DMS153 treated with DMSO at 0.1 percent for 48 hours (cell line): ENCODE measurements around the gene FKBP11.

Experiments used
- DNase-seq: peaks from one replicate; lab custom pipeline; 2025; ENCODE audit not compliant: unreplicated experiment; lab: John Stamatoyannopoulos, UW

Gene FKBP11

DNA sequence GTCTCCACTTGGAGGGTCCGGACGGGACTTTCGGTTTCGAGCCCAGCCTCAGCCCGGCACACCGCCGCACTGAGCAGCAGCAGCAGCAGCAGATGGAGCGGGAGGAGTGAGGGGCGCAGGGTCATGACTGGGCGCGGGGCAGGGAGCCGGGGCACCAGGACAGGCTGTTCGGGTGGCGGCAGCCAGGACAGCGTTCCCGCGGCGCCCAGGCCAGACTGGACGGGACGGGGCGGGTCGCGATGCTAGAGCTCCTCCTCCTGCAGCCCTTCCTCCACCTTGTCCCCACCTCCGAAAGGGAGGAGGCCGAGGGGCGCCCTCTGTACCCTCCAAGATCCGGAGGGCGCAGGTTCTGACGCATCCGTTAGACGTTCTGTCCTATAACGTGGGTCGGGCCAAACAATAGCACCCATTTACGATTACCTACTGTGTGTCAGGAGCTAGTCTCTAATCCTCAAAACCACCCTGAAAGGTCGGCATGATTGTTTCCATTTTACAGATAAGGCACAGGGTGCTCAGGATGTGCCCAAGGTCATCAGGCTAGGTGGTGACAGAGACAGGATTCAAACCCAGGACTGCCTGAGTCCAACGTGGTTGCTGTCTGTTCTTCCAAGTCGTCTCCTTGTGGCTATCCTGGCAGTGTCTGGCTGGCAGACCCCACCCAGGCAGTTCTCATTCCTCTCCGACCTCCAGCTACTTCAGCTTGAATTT lies at the start of gene FKBP11:
Gene FKBP11 (minus strand): TSS at position 189 of the 708 bp plus-strand sequence. CDS start 64 bp downstream, at position 125.
- DNase-seq: no peak

DNA sequence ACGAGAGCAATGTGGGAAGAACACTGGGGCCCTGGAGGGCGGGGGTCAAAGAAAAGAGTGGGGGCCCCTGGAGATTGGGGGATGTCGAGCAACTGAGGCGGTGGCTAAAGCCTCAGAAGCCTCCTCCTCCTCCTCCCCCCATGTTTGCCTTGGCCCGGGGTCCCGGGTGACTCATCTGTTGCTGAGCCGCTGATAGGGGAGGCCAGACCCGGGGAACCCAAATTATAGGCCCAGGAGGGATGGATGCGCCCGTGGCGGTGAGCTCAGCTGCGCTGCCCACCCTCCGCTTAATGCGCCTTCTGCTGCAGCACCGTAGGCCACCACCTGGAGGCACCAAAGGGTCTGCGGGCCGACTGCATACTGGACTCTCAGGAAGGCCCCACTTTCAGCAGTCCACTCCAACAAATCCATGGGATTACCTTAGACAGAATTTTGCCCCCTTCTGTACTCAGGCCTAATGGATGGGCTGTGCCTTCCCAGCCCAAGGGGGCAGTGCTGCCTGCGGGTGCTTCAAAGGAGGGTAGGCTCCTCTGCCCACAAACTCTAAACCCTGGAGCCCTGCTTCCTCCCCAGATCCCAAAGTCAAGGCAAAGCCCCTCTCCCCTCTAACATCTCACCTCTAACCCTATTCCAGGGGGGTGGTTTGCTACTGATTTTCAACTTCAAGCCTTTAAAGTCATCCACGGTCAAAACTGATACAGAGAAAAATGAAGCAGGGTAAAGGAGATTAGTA lies 48.8 kb upstream of the FKBP11 start:
- no peak for DNase-seq

DNA sequence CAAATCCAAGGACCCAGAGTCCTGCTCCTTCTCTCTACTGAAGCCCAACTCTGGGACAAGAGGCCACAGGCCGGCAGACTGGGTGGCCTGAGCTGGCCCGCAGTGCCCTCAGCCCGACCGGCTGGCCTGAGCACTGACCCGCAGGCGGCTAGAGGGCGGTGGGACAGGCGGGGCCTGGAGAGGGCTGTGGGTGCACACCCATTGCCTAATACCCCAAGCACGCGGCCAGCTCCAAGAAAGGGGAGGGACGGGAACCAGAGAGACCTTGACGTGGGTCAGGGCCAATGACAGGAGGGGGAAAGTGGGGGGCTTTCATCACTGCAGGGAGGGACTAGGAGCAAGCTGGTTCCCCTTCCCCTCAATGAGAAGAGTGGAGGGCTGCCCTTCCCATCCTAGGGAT lies 48.2 kb upstream of the FKBP11 start:
- no peak for DNase-seq

DNA sequence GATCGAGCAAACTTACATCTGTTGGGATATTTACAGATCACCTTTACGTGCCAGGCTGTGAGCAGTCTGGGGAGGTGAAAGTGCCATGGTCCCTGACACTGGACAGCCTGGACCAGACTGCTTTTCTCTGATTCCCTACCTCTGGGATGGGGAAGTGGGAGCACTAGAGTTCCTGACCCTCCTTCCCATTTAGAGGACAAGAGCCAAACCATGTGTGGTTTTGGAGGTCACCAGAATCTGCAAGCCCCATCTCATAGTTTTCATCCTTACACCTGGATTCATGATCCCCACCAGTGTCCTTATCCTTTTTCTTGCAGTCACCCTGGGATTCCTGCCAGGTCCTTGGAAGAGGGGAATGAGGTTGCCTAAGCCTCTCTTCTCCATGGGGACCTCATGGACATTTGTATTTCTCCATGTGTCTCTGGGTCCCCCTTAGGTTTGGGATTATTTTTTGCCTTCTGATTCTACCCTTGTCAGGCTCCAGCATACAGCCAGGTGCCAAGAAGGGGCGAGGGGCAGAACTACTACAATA lies 47.7 kb upstream of the FKBP11 start:
- DNase-seq: no peak

DNA sequence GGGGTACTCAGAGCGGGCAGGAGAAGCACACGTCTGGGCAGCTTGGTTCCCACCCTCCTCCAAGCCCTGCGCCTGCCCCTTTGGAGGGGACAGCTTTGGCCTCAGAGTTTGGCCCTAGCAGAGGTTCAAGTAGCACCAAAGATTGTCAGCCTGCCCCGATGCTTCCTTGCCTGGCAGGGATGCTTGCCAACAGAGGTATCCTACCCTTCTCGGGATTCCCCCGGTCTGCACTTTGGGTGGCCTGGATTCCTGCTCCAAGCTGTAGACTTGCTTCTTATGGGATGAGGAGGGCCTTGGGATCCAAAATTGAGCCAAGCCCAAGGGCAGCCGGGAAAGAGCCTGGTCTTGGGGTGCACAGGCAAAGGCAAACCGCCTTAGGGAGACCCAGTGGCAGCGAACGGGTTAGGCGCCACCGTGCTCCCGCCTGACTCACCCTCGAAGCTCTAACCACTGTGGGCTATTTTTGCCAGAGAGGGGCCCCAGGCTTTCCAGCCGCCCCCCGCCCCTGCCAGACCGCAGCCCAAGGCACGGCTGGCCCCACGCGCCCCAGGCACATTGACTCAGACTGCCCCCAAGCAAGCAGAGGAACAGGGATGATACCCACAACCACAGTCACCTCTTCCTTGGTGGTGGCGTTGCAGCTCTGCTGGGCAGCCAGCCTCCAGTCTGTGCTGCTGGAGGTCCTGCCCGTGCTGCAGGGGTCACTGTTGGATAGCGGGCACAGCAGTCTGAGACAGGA lies 47.1 kb upstream of the FKBP11 start:
- DNase-seq: no peak

DNA sequence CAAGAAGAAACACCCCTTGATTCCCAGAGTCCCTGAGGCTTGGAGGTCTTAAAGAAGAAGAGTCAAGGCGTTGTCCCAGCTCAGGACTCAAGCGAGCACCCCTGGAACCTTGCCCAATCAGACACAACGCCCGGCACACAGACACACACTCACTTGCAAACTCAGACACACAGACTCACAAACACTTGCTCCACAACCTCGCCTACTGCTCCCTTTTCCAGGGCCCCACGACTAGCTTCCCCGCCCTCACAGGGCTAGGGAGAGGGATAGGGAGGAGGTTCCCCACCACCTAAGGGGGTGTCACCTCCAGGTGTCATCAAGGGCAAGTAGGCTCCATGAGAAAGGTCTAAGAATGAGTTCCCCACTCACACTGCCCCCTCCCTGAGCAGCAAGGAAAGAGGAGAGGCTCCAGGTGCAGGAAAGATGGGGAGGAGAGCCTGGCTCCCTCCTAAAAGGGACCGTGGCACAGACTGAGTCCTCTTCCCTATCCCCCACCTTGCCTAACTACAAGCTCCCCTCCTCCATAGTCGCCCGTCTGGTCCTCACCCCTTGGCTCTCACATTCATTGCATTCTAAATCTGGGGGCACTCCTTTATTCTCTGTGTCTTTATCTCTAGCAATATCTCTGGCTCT lies 45.5 kb upstream of the FKBP11 start:
- no peak for DNase-seq

DNA sequence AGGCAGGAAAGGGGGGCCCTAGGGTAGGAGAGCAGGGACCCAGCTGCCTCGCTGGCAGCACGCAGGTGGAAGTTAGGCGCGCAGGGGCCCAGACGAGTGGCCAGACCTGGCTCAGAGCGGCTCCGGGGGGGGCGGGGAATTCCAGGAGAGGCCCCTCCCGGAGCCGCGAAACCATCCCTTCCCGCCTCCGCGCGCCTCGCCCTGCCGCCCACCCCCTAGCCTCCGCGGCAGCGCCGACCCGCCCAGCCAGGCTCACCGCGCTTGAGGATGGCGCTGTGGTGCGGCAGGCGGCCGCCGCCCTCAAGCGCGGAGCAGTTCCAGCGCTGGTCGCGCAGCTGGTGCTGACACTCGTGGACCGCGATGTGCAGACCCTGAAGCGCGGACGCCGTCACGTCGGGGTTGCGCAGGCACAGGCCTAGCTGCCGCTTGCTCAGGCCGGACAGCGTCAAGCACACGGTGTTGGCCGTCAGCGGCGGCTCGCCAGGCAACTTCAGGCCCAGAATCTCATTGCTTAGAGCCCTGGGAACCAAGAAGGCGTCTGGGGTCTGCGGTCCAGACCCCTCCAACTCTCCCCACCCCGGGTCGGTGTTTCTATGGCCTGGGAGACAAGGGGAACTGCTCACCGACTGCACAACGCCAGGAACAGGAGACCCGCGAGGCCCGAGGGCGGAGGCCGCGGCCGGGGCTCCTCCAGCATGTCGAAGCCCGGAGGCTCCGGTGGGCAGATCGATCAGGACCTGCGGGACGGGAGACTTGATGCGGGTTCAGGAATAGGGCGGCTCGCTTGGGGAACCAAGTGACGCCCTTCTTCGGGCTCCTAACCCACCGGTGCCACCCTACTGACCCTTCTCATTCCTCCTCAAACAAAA lies 44.8 kb upstream of the FKBP11 start:
- DNase-seq: no peak

DNA sequence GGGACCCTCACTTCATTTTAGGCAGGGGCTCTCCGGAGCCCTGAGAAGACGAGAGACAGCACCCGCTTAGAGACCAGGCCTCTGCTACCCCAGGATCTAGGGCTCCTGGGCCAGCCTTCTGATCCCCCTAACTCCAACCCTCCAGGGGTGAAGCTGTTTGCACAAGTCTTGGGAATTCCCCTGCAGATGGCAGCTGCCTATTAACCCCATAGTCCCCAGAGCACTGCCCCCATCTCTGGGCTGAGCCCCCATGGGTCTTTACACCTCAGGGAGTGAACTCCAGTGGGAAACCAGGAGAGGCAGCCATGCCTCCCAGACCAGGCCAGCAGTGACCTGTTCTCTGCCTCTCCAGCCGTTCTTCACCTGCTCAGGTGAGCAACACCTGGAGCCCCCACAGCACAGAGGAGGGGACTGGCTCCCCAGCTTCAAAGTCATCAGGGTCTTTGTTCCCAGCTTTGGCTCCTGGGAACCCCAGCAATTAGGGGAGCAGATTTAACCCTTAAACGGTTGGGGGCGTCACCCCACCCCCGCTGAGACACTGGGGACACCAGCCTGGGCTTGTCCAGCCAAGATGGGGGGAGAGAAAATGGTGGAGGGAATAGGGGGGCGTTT lies 44.0 kb upstream of the FKBP11 start:
- no peak for DNase-seq

DNA sequence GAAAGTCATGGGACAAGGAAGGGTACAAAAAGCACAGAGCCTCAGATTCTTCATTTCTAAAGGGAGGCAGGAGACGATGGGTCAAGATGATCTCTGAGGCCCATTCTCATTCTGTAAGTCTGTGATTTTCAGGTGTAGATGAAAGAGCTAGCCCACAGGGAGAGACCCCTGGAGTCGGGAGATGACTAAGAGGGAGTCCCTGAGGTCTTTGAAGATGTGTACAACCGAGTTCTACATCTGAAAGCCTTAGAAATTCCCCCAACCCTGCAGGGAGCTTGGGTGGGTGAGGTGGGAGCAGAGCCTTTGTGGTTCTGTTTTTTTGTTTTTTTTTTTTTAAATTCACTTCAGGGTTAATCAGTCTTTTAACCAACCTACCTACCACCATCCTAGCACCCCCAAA lies 43.2 kb upstream of the FKBP11 start:
- DNase-seq: no peak

DNA sequence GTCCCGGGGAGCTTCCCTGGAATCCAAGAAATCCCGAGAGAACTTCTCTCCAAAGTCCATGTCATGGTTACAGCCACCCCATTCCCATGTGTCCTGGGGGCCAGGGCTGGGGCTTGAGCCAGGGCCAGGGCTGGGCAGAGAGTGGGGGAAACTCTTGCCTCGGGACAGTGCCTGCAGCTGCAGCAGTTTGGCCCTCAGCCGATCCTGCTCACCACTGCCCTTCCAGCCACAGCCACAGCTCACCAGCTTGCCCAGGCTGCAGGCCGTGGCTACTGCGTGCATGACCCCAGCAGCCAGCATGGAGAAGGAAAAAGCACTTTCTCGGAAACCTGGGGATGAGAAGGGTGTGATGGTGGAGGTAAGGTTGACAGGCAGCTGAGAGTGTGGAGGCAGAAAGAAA lies 42.7 kb upstream of the FKBP11 start:
- DNase-seq: no peak

DNA sequence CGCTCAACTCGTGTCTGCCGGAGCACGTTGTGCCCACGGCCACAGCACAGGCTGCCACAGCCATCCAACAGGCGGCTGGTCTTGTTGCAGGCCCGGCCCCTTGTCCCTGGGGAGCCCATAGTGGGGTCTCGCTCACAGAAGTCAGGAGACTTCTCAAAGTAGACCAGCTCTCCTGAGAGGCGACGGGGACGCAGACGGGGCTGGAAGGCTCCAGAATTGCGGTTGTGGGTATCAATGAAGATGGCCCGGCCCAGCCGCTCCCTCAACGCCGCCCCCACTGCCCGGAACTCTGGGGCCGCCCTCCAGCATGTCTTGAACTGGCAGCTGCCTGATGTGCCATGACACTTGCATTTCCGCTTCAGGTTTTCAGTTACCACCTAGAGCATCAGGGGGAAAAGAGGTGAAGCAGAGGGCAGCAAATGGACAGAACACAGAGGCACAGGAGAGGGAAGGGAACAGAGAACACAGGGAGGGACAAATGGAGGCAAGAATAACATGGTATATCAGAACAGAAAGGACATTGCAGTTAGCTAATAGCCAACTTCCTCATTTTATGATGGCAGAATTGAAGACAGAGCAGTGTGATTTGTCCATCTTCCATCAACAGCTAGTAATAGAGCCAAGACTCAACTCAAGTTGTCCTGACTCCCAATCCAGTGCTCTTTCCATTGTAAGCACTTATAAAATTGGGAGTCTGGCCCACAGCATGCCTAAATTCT lies 41.0 kb upstream of the FKBP11 start:
- DNase-seq: no peak

DNA sequence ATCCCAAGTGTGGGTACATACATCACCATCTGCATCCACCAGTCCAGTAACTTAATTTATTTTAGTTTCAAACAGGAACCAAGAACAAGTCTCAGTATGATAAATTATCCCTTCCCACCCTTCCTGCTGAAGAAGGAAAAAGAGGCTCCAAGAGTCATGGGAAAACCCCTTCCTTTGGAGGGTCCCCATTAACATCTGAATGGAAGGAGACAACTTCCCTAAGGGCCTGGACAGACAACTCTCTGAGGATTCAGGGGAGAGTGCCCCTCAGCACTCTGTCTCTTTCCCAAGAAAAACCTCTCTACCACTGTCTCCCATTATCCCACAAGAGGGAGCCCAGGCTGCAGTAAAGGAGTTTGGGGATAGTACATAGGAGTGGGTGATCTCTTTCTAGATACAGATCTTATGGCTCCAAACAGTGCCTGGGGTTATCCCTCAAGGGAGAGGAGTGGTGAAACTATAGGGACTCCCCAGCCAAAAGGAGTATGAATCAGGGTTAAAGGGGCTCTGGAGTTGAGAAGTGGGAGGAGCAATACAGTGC lies 40.1 kb upstream of the FKBP11 start:
- DNase-seq: no peak

DNA sequence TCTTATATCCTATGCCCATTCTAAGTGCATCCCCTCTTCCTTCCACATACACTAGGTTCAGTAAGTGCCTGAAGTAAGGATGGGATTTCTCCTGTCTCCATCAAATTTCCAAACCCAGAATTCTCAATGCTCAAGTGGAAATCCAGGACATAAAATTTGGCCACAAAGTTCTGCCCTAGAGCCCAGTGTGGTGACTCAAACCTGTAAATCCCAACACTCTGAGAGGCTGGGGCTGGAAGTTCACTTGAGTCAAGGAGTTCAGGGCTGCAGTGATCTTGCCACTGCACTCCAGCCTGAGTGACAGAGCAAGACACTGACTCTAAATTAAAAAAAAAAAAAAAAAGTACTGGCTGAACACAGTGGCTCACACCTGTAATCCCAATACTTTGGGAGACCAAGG lies 36.5 kb upstream of the FKBP11 start:
- no peak for DNase-seq

DNA sequence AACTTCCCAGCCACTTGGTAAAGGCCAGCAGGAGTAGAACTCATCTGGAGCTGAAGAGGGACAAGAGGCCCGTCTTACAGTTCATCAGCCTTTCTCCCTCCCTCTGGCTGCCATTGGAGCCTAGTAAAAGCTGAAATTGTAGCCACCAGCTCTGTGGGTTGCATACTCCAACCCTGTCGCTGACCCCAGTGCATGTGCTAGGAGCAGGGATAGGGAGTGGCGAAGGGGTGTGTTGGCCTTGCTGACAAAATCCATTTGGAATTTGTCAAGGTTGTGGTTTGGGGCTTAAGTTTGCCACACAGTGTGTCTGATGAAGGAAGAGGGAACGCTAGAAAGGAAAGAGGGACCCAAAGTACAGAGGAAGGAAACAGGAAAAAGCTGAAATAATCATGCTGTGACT lies 36.0 kb upstream of the FKBP11 start:
- DNase-seq: no peak

DNA sequence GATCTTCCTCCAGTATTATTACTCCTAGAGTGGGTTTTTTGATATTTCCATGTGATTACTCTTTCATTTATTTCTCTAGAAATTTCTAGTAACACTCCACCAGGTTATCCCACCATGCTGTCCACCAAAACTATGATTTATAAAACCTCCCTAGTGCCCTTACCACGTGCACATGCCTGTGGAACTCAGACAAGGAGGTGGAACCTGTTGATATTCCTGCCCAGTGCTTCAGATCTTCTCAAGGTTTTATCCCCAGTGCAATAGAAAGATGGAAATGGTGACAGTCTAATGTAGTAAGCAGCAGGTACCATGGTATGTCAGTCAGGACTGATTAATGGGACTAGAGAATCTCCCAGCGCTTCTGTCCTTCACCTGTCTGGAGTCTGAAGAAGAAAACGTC lies 35.5 kb upstream of the FKBP11 start:
- DNase-seq: no peak

DNA sequence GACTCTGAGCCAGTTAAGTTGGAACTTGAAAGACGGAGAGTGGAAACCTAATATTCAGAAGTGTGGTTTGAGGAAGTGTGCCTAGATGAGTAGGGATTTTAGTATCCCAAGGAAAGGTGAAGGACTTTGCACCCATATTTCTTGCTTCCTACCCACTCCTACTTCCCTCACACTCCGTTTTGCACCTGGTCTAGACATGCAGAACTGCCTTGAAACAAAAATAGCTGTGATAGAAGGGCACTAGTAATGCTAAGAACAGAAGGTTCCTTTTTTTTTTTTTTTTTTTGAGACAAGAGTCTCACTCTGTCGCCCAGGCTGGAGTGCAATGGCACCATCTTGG lies 32.7 kb upstream of the FKBP11 start:
- DNase-seq: no peak

DNA sequence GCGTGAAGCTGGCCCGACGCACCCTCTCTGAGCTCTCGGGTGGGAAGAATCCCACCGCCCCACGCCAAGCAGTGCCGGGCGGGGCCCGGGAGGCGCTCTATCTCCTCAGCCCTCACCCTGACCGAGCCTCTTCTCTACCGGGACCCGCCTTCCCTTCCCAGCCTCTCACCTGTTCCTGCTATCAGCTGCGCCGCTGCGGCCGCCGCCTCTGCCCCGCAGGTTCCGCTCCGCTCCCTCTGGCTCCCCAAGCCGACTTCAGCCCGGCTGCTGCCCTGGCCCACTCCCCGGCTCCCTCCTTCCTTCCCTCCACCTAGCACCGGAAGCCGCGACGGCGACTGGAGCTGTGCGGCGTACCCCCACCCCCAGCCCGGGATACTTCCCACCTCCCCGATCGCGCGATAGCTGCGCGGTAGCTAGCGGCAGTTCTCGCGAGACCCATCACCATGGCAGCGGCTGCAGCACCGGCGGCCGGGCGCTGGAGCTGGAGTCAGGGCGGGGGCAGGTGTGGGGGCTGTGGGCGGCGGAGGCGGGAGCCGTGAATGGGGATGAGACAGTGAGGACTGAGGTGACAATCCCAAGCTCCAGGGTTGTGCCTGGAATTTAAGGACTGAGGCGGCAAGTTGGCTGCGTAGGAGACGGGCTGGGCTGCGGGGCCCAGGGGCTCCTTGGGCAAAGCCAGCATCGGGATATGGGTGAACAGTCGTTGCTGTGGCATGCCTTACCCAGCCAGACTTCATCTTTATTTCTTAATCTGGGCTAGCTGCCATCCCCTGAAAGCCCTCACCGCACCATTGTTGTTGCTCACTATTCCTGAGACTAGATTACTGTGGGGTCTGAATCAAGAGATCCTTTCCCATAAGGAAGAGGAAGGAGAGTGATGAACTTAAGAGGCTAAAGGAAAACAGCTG lies 32.1 kb upstream of the FKBP11 start, which contains the start of gene ARF3:
Gene ARF3 (minus strand): TSS at position 347 of the 908 bp plus-strand sequence. CDS start 16,392 bp downstream, outside the sequence.
- DNase-seq: peak; percentile 93
